Tibial artery (tissue), 4 donors: ENCODE data around the gene CATSPERZ.

ENCODE experiments used
- DNase-seq, 2 donors: peaks; one replicate each; pipeline ENCODE4 v3.0.0-alpha.2; 2019
- H3K27ac ChIP-seq, 2 donors: fragments of 200-600 bp; sonication (generic) in 1 of 2; 1 replicate in 1 of 2; 2 replicates in 1 of 2; pipeline ENCODE4 v1.5.1; 2018 to 2019; ENCODE audit warnings: mild to moderate bottlenecking in 1 of 2
- H3K27me3 ChIP-seq, 2 donors: fragments of 200-600 bp; sonication (generic) in 1 of 2; one replicate each; pipeline versions ENCODE4 v1.5.1 to v1.6.0; 2016 to 2019
- H3K36me3 ChIP-seq, 3 donors: fragments of 200-600 bp; sonication (generic) in 2 of 3; one replicate each; pipeline ENCODE4 v1.5.1; 2016 to 2019; ENCODE audit warnings: mild to moderate bottlenecking in 2 of 3
- H3K4me1 ChIP-seq, 4 donors: fragments of 200-600 bp; sonication (generic) in 2 of 4; 1 replicate in 3 of 4; 2 replicates in 1 of 4; pipeline ENCODE4 v1.5.1; 2016 to 2019
- H3K4me3 ChIP-seq, 2 donors: fragments of 200-600 bp; sonication (generic) in 1 of 2; 1 replicate in 1 of 2; 2 replicates in 1 of 2; pipeline ENCODE4 v1.5.1; 2018 to 2019; ENCODE audit warnings: mild to moderate bottlenecking in 2 of 2
- H3K9me3 ChIP-seq, 3 donors: fragments of 200-600 bp; sonication (generic) in 1 of 3; one replicate each; pipeline ENCODE4 v1.5.1; 2016 to 2019
- intact Hi-C: fragments of 100-400 bp; cut with DNase I; formaldehyde crosslinking; loops from one replicate; pipeline ENCODE4 v1.15.0; 2023; ENCODE audit warnings: low total_unique reads
- TF ChIP-seq, protein P1 (sequence below), 2 experiments: fragments of 200-600 bp in 1 of 2; fragments of 450-650 bp in 1 of 2; IDR thresholded peaks; one replicate each; pipeline ENCODE4 v1.5.1; 2017 to 2019; ENCODE audit warnings: antibody characterized with exemption in 2 of 2, mild to moderate bottlenecking in 1 of 2, moderate library complexity in 1 of 2

The CATSPERZ gene

DNA sequence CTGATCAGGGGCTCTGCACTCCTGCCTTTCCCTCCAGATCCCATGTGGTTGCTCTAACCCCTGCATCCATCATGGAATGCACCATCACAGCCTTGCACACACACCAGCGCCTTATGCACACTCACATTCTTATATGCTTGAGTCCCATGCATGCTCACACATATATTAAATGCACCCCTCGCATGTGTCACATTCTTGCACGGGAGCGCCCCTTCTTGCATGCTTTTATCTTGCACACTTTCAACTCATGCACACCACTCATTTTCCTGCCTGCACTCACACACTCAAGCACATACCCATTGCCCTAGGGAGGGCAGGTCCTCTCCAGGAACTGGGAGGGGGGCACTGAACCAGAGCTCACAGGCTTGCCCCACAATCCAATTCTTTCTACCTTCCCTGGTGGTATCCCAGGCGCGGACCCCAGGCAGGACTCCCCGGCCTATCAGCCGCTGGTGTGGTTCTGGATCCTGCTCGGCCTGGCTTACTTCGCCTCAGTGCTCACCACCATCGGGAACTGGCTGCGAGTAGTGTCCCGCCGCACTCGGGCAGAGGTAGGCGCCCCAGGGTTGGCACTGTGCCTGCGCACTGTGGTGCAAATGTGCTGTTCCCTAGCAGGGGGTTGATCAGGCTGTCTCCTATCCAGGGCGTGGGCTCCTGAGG lies 2.3 kb upstream of the CATSPERZ start:
- Histone ChIP-seq H3K36me3 (no peaks in the 10 kb centered on the region), H3K4me3 (no peak overlapping the region), H3K27ac (no peak overlapping the region), H3K9me3 (no peaks in the 10 kb centered on the region), H3K4me1 (peaks cover 0 to 30% (median 24%) of the 10 kb centered on the region in 4 donors), H3K27me3 (peaks cover 3 to 80% of the 10 kb centered on the region in 2 donors)
- no peak for DNase-seq
- intact Hi-C loops = no loop called here
- TF ChIP-seq, protein P1, sequence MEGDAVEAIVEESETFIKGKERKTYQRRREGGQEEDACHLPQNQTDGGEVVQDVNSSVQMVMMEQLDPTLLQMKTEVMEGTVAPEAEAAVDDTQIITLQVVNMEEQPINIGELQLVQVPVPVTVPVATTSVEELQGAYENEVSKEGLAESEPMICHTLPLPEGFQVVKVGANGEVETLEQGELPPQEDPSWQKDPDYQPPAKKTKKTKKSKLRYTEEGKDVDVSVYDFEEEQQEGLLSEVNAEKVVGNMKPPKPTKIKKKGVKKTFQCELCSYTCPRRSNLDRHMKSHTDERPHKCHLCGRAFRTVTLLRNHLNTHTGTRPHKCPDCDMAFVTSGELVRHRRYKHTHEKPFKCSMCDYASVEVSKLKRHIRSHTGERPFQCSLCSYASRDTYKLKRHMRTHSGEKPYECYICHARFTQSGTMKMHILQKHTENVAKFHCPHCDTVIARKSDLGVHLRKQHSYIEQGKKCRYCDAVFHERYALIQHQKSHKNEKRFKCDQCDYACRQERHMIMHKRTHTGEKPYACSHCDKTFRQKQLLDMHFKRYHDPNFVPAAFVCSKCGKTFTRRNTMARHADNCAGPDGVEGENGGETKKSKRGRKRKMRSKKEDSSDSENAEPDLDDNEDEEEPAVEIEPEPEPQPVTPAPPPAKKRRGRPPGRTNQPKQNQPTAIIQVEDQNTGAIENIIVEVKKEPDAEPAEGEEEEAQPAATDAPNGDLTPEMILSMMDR (IDR thresholded peaks at IDR 0.05) = no peak

DNA sequence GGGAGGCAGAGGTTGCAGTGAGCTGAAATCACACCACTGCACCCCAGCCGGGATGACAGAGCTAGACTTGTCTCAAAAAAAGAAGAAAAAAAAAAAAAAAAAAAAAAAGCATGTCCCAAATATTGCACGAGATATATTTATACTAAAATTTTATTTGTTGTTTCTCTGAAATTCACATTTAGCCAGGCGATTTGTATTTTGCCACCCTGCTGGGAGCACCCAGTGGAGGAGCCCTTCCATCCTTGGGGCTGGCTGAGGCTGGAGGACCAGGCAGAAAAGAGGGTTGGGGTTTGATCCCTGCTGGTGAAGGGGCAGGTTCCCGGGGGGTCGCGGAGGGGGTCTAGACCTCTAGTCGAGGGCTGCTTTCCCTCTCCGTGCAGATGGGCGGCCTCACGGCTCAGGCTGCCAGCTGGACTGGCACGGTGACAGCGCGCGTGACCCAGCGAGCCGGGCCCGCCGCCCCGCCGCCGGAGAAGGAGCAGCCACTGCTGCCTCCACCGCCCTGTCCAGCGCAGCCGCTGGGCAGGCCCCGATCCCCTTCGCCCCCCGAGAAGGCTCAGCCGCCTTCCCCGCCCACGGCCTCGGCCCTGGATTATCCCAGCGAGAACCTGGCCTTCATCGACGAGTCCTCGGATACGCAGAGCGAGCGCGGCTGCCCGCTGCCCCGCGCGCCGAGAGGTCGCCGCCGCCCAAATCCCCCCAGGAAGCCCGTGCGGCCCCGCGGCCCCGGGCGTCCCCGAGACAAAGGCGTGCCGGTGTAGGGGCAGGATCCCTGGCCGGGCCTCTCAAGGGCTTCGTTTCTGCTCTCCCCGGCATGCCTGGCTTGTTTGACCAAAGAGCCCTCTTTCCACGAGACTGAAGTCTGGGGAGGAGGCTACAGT lies 952 bp upstream of the CATSPERZ start:
- TF ChIP-seq, protein P1 (IDR thresholded peaks at IDR 0.05) = no peak
- peaks cover 0 to 76% of the 10 kb centered on the region in 2 donors for H3K27me3 ChIP-seq
- H3K27ac ChIP-seq = peak overlapping the region; percentile 3 to 60
- no peaks in the 10 kb centered on the region for H3K9me3 ChIP-seq
- DNase-seq = peak; percentile 70 to 89
- no peaks in the 10 kb centered on the region for H3K36me3 ChIP-seq
- H3K4me1 ChIP-seq = peaks cover 0 to 35% (median 26%) of the 10 kb centered on the region in 4 donors
- H3K4me3 ChIP-seq = peak overlapping the region; percentile 43 to 53
- intact Hi-C loops = no loop called here

DNA sequence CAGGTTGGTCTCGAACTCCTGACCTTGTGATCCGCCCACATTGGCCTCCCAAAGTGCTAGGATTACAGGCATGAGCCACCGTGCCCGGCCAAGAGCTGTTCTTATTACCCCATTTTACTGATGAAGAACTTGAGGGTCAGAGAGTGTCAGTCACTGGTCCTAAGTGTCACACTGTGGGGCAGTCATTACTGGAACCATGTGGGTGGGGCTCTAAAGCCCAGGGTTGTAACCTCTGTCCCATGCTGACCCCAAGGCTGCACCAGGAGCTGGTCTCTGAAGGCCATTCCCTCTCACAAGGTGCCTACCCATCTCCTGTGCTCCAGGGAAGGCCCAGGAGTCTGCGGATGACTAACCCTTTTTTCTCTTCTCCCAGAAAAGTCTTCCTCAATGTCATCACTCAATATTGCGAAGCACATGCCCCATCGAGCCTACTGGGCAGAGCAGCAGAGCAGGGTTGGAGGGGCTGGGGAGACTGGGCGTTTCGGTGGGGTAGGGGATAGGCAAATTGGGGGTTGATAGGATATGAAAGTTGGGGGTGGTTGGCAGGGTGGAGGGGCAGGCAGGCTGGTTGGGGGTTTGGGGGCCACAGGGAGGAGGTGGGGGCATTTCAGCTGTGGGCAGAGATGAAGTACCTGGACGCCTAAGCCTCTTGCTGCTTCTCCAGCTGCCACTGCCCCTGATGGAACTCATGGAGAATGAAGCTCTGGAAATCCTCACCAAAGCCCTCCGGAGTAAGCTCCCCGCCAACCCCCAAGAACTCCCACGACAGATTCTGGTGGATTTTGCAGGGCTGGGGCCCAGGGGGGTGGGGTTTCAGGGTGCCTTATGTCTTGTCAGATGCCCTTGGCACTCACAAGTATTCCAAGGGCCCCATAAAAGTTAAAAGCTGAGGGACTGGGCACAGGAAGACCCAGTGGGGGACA lies 3.2 kb downstream of the CATSPERZ start:
- no peak for DNase-seq
- TF ChIP-seq, protein P1 (IDR thresholded peaks at IDR 0.05) = no peak
- Histone ChIP-seq H3K36me3 (no peaks in the 10 kb centered on the region), H3K27ac (peak overlapping the region in 1 of 2 donors; percentile 82), H3K4me1 (peaks cover 0 to 54% (median 40%) of the 10 kb centered on the region in 4 donors), H3K9me3 (no peaks in the 10 kb centered on the region), H3K27me3 (peaks cover 0 to 35% of the 10 kb centered on the region in 2 donors), H3K4me3 (no peak overlapping the region)
- intact Hi-C loops = no loop called here

DNA sequence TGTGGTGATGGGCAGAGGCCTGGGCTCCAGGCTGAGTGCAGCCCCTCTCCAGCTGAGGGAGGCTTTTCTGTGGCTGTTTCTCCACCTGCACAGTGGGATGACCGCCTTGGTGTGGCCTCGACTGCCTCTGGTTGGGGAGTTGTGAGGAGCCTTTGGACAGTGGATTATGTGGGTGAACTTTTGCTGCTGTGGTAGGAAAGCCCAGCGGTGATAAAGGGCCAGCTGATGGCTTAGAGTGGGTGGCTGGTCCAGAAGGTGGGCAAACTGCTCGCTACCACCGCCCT lies 3.8 kb downstream of the CATSPERZ start:
- Histone ChIP-seq H3K27ac (peak overlapping the region; percentile 82 to 86), H3K9me3 (no peaks in the 10 kb centered on the region), H3K4me3 (peak overlapping the region; percentile 66 to 86), H3K4me1 (peaks cover 0 to 52% (median 38%) of the 10 kb centered on the region in 4 donors), H3K27me3 (peaks cover 0 to 29% of the 10 kb centered on the region in 2 donors), H3K36me3 (no peaks in the 10 kb centered on the region)
- TF ChIP-seq, protein P1 (IDR thresholded peaks at IDR 0.05) = no peak
- DNase-seq = no peak
- intact Hi-C loops = no loop called here

DNA sequence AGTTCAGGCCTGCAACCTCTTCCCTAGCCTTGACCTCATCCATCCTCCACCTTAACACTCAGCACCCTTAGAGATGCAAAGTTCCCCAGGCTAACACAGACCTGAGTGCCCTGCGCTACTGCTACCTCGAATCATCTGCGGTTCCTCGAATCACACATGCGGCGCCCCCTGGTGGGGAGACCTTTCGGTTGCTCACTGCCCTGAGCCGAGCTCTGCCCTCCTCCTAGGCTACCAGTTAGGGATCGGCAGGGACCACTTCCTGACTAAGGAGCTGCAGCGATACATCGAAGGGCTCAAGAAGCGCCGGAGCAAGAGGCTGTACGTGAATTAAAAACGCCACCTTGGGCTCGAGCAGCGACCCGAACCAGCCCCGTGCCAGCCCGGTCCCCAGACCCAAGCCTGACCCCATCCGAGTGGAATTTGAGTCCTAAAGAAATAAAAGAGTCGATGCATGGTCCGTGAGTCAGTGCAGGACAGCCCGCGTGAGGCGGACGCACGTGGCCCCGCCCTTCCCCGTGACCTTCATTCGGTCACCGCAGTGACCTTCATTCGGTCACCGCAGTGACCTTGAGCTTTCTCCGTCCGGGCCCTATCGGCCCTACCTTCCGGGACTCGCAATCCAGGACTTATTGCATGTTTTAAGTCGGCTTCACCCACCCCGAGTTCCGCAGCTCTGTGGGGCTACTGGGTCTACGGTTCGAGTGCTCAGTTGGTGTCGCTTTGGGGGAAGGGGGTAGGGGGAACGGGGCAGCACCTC lies 4.3 kb downstream of the CATSPERZ start:
- H3K4me1 ChIP-seq = peaks cover 0 to 47% (median 32%) of the 10 kb centered on the region in 4 donors
- intact Hi-C loops = no loop called here

More for the DNA sequence above, 4.3 kb downstream of the CATSPERZ start:
- Histone ChIP-seq H3K9me3 (no peaks in the 10 kb centered on the region), H3K4me3 (peak overlapping the region; percentile 66 to 86), H3K27ac (peak overlapping the region; percentile 82 to 86), H3K27me3 (peaks cover 0 to 26% of the 10 kb centered on the region in 2 donors), H3K36me3 (no peaks in the 10 kb centered on the region)
- DNase-seq = peak; percentile 94 to 95
- TF ChIP-seq, protein P1 (IDR thresholded peaks at IDR 0.05) = peak; percentile 82
